B cell (primary cell): Measurements from ENCODE around the gene AKR7A2. TPM values are rescaled to one million over a fixed set of nuclear protein-coding genes. Genes with fewer than 3 reads are reported as not detected.

Source experiments
- ATAC-seq: fragments of 200-7000 bp; cut with Tn5 transposase; one replicate; pipeline ENCODE4 v1.10.0; 2021; ENCODE audit warnings: low read depth, mild to moderate bottlenecking, moderate number of reproducible peaks, moderate library complexity
- CTCF ChIA-PET: fragments of 350-600 bp; sonication (Branson Sonifier 250); formaldehyde crosslinking; loops from one replicate; lab custom pipeline; 2021; ENCODE audit warnings: antibody characterized with exemption, inconsistent platforms; lab: Charles Lee
- POLR2A ChIA-PET: fragments of 350-600 bp; sonication (Branson Sonifier 250); formaldehyde crosslinking; loops from one replicate; lab custom pipeline; 2021; ENCODE audit warnings: antibody characterized with exemption; lab: Charles Lee
- DNase-seq: peaks from one replicate; pipeline ENCODE4 v3.0.0; 2013
- H2AFZ ChIP-seq: 2 replicates; pipeline ENCODE4 v1.6.1; 2012; ENCODE audit warnings: mild to moderate bottlenecking, low read depth, low read length; ENCODE audit not compliant: insufficient read depth, poor library complexity, severe bottlenecking
- H3K27ac ChIP-seq, 2 donors: 1 replicate in 1 of 2; 2 replicates in 1 of 2; pipeline ENCODE4 v1.5.1; 2012 to 2013; ENCODE audit warnings: low read length in 2 of 2, mild to moderate bottlenecking in 2 of 2, moderate library complexity in 1 of 2
- H3K27me3 ChIP-seq, 4 experiments: fragments of 200-600 bp in 1 of 4; sonication (generic) in 1 of 4; replicated peaks in 1 of 4; 1 replicate in 2 of 4; 2 replicates in 2 of 4; pipeline versions ENCODE4 v1.6.1 to v1.7.0; 2013 to 2016; ENCODE audit warnings: low read length in 3 of 4, mild to moderate bottlenecking in 2 of 4, mixed read lengths in 1 of 4, moderate library complexity in 1 of 4; ENCODE audit not compliant: insufficient read depth in 4 of 4, control insufficient read depth in 3 of 4; ENCODE audit errors: control extremely low read depth in 1 of 4
- H3K36me3 ChIP-seq, 2 experiments: replicated peaks in 1 of 2; 1 replicate in 1 of 2; 2 replicates in 1 of 2; pipeline versions ENCODE4 v1.6.1 to v1.7.1; 2013; ENCODE audit warnings: low read length in 1 of 2; ENCODE audit not compliant: insufficient read depth in 2 of 2, control insufficient read depth in 1 of 2; ENCODE audit errors: control extremely low read depth in 1 of 2, extremely low read depth in 1 of 2
- H3K4me1 ChIP-seq, 2 donors: fragments of 200-600 bp in 1 of 2; sonication (generic) in 1 of 2; 1 replicate in 1 of 2; 2 replicates in 1 of 2; pipeline versions ENCODE4 v1.5.1 to v1.6.1; 2013 to 2017; ENCODE audit warnings: low read length in 2 of 2; ENCODE audit not compliant: control insufficient read depth in 2 of 2, insufficient read depth in 2 of 2
- H3K4me2 ChIP-seq: replicated peaks from 2 replicates; pipeline ENCODE3; 2012; ENCODE audit warnings: mild to moderate bottlenecking, low read depth, low read length; ENCODE audit not compliant: poor library complexity, severe bottlenecking
- H3K4me3 ChIP-seq, 5 experiments: fragments of 200-600 bp in 1 of 5; sonication (generic) in 1 of 5; 1 replicate in 3 of 5; 2 replicates in 2 of 5; pipeline versions ENCODE4 v1.5.1 to v1.7.0; 2011 to 2016; ENCODE audit warnings: low read length in 4 of 5, mild to moderate bottlenecking in 4 of 5, low read depth in 2 of 5, control low read depth in 1 of 5, moderate library complexity in 1 of 5; ENCODE audit not compliant: insufficient read depth in 1 of 5; ENCODE audit errors: control extremely low read depth in 1 of 5, extremely low read depth in 1 of 5
- H3K79me2 ChIP-seq: fragments of 200-600 bp; sonication (generic); one replicate; pipeline ENCODE4 v1.6.0; 2016; ENCODE audit warnings: low read length; ENCODE audit not compliant: control insufficient read depth, insufficient read depth
- H3K9ac ChIP-seq: fragments of 200-600 bp; sonication (generic); 2 replicates; pipeline ENCODE4 v1.6.1; 2017; ENCODE audit warnings: mild to moderate bottlenecking, low read length, moderate library complexity
- H3K9me3 ChIP-seq, 3 donors: one replicate each; pipeline versions ENCODE4 v1.6.1 to v1.7.1; 2013; ENCODE audit warnings: low read length in 2 of 3; ENCODE audit not compliant: control insufficient read depth in 2 of 3, insufficient read depth in 1 of 3; ENCODE audit errors: control extremely low read depth in 1 of 3
- H4K20me1 ChIP-seq: 2 replicates; pipeline ENCODE4 v1.6.0; 2012; ENCODE audit warnings: mild to moderate bottlenecking, low read length; ENCODE audit not compliant: insufficient read depth, control insufficient read depth, poor library complexity, severe bottlenecking
- H3K27ac Mint-ChIP-seq: one replicate; pipeline ENCODE4 v1.8.0; 2021; ENCODE audit warnings: mixed read lengths
- H3K27me3 Mint-ChIP-seq: one replicate; pipeline ENCODE4 v1.8.0; 2021; ENCODE audit warnings: mixed read lengths
- H3K4me1 Mint-ChIP-seq: one replicate; pipeline ENCODE4 v1.8.0; 2021; ENCODE audit warnings: mixed read lengths
- H3K4me3 Mint-ChIP-seq: one replicate; pipeline ENCODE4 v1.8.0; 2021; ENCODE audit warnings: mixed read lengths
- H3K9me3 Mint-ChIP-seq: one replicate; pipeline ENCODE4 v1.8.0; 2022; ENCODE audit warnings: mixed read lengths; ENCODE audit not compliant: insufficient read depth
- EZH2 ChIP-seq: IDR thresholded peaks from 2 replicates; pipeline ENCODE4 v1.6.1; 2012; ENCODE audit warnings: borderline replicate concordance, low read depth, mild to moderate bottlenecking, moderate library complexity, low read length; ENCODE audit not compliant: insufficient read depth, poor library complexity, severe bottlenecking
- WGBS: methylation state at CpG from one replicate; pipeline ENCODE4 v1.1.5; 2013; ENCODE audit warnings: missing lambda C conversion rate; ENCODE audit not compliant: insufficient coverage; 5-methylcytosine and 5-hydroxymethylcytosine counted together
- intact Hi-C: fragments of 100-400 bp; cut with micrococcal nuclease; formaldehyde crosslinking; loops from one replicate; pipeline ENCODE4 v1.10.0; 2022
- polyA plus RNA-seq: library from polyadenylated mRNA; depleted of rRNA; stranded (reverse); fragments of >200 nt; gene quantifications from 2 replicates; pipeline ENCODE4 v1.2.3, GENCODE V29; 2012
- total RNA-seq, 2 donors: library from RNA; stranded (reverse); fragments of 120-200 nt in 1 of 2; gene quantifications; 1 replicate in 1 of 2; 2 replicates in 1 of 2; pipeline versions ENCODE4 v1.2.3 to v1.2.4, GENCODE V29; 2013 to 2022
- TF ChIP-seq, protein P1 (sequence below): fragments of 200-600 bp; IDR thresholded peaks from one replicate; pipeline ENCODE4 v1.8.0; 2022; ENCODE audit warnings: antibody characterized with exemption, mild to moderate bottlenecking

AKR7A2 gene
- total and polyA plus RNA-seq, 2 donors (not counting 1 experiment from before 2014, with no cell fraction given) = 23.7 to 32.1 TPM

- no peak overlapping the region for H3K9ac ChIP-seq
- no peak overlapping the region for H3K4me2 ChIP-seq
- H3K27me3 ChIP-seq = no peaks in the 10 kb centered on the region
- ATAC-seq (no peak), DNase-seq (no peak)
- H3K4me3 ChIP-seq = no peak overlapping the region
- H3K27ac ChIP-seq = no peak overlapping the region
- H3K9me3 ChIP-seq = no peaks in the 10 kb centered on the region
- Mint-ChIP-seq H3K4me3 (no peak overlapping the region), H3K27me3 (no peaks in the 10 kb centered on the region), H3K9me3 (no peaks in the 10 kb centered on the region), H3K4me1 (peaks cover 12% of the 10 kb centered on the region), H3K27ac (no peak overlapping the region)
- 85% methylated on average over 13 of the region's 18 CpGs for WGBS
- H3K36me3 ChIP-seq = peaks cover 0 to 31% of the 10 kb centered on the region in 2 experiments
- TF ChIP-seq, protein P1, sequence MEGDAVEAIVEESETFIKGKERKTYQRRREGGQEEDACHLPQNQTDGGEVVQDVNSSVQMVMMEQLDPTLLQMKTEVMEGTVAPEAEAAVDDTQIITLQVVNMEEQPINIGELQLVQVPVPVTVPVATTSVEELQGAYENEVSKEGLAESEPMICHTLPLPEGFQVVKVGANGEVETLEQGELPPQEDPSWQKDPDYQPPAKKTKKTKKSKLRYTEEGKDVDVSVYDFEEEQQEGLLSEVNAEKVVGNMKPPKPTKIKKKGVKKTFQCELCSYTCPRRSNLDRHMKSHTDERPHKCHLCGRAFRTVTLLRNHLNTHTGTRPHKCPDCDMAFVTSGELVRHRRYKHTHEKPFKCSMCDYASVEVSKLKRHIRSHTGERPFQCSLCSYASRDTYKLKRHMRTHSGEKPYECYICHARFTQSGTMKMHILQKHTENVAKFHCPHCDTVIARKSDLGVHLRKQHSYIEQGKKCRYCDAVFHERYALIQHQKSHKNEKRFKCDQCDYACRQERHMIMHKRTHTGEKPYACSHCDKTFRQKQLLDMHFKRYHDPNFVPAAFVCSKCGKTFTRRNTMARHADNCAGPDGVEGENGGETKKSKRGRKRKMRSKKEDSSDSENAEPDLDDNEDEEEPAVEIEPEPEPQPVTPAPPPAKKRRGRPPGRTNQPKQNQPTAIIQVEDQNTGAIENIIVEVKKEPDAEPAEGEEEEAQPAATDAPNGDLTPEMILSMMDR = no peak
- TF ChIP-seq EZH2 = no peak
- POLR2A ChIA-PET = no interaction called here
- H4K20me1 ChIP-seq = peaks cover 77% of the 10 kb centered on the region
- intact Hi-C loops = no loop called here
- no peak overlapping the region for H2AFZ ChIP-seq
- CTCF ChIA-PET = no interaction called here
- no peaks in the 10 kb centered on the region for H3K4me1 ChIP-seq
- H3K79me2 ChIP-seq = peaks cover 50% of the 10 kb centered on the region
Observed at GRCh38 chr1:19360843-19361610, 49.1 kb upstream of the AKR7A2 start.

DNA sequence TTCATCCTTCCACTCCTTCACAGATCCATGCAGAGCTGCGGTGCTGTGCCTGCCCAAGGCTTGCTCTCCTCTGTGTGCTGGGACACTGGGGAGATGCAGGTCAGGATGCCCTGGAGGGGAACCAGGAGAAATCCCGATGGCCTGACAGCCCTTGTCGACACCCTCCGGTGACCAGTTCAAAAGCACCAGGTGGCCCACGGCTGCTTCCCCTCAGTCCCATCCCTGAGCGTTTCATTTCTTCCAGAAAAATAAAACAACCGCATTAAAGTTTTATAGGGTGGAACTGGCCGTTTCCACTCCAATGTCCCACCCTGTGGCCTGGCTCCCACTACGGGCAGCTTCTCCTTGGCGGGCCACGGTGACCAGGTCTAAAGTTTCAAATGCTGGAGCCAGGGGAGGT, 48.5 kb upstream of the AKR7A2 start:
- no peaks in the 10 kb centered on the region for H3K27me3 Mint-ChIP-seq
- intact Hi-C loops = no loop called here
- DNase-seq (no peak), ATAC-seq (no peak)
- peaks cover 12% of the 10 kb centered on the region for H3K4me1 Mint-ChIP-seq
- Histone ChIP-seq H3K27me3 (no peaks in the 10 kb centered on the region), H3K4me3 (no peak overlapping the region), H3K79me2 (peaks cover 46% of the 10 kb centered on the region), H3K9me3 (no peaks in the 10 kb centered on the region), H3K36me3 (peaks cover 0 to 37% of the 10 kb centered on the region in 2 experiments), H3K4me2 (no peak overlapping the region), H3K27ac (no peak overlapping the region), H2AFZ (no peak overlapping the region), H3K4me1 (no peaks in the 10 kb centered on the region), H3K9ac (no peak overlapping the region), H4K20me1 (peaks cover 71% of the 10 kb centered on the region)
- H3K4me3 Mint-ChIP-seq = no peak overlapping the region
- no peaks in the 10 kb centered on the region for H3K9me3 Mint-ChIP-seq
- POLR2A ChIA-PET = no interaction called here
- CTCF ChIA-PET = no interaction called here
- H3K27ac Mint-ChIP-seq = no peak overlapping the region
- WGBS = 66% methylated on average over 10 of the region's 11 CpGs
- TF ChIP-seq EZH2 = no peak
- TF ChIP-seq, protein P1 = no peak
